ENCODE results near the gene NDUFAF3.
"Not testable (repeated sequence)": the region's sequence is repeated elsewhere in the genome, so short reads cannot be mapped to it uniquely, and the experiment has no call there.

Gene NDUFAF3

GRCh38 chr3:49004352-49005302 lies 17.3 kb upstream of the NDUFAF3 start:
- Histone ChIP-seq H3K4me1 (ENCODE audit: control insufficient read depth, insufficient read depth, low read length) (peaks cover 17% of the 10 kb centered on the region), H3K4me2 (ENCODE audit: low read length) (no peak overlapping the region), H3K36me3 (ENCODE audit: insufficient read depth, low read length) (peaks cover 3% of the 10 kb centered on the region), H3K9ac (ENCODE audit: low read depth, low read length) (no peak overlapping the region), H3K9me3 (replicated peaks; ENCODE audit: low read length) (no peaks in the 10 kb centered on the region), H3K4me3 (ENCODE audit: low read length) (no peak overlapping the region), H3K27me3 (ENCODE audit: control insufficient read depth, insufficient read depth, low read length) (no peaks in the 10 kb centered on the region)

GRCh38 chr3:49005303-49005680 lies 16.6 kb upstream of the NDUFAF3 start:
- H3K4me2 ChIP-seq (ENCODE audit: low read length), result no peak overlapping the region
- H3K4me1 ChIP-seq (ENCODE audit: control insufficient read depth, insufficient read depth, low read length), result peaks cover 17% of the 10 kb centered on the region
- H3K36me3 ChIP-seq (ENCODE audit: insufficient read depth, low read length), result peaks cover 3% of the 10 kb centered on the region
- H3K9me3 ChIP-seq (replicated peaks; ENCODE audit: low read length), result no peaks in the 10 kb centered on the region
- no peak overlapping the region for H3K4me3 ChIP-seq (ENCODE audit: low read length)
- H3K27me3 ChIP-seq (ENCODE audit: control insufficient read depth, insufficient read depth, low read length), result no peaks in the 10 kb centered on the region
- no peak overlapping the region for H3K9ac ChIP-seq (ENCODE audit: low read depth, low read length)

GRCh38 chr3:49005998-49006397 lies 15.9 kb upstream of the NDUFAF3 start:
- Histone ChIP-seq H3K4me3 (ENCODE audit: low read length) (peak overlapping the region; percentile 82), H3K4me2 (ENCODE audit: low read length) (peak overlapping the region; percentile 100), H3K9ac (ENCODE audit: low read depth, low read length) (peak overlapping the region; percentile 91)

GRCh38 chr3:49006408-49007067 lies 15.4 kb upstream of the NDUFAF3 start:
- peak overlapping the region; percentile 100 for H3K4me2 ChIP-seq (ENCODE audit: low read length)
- no peaks in the 10 kb centered on the region for H3K9me3 ChIP-seq (replicated peaks; ENCODE audit: low read length)
- peaks cover 17% of the 10 kb centered on the region for H3K4me1 ChIP-seq (ENCODE audit: control insufficient read depth, insufficient read depth, low read length)
- peak overlapping the region; percentile 82 for H3K4me3 ChIP-seq (ENCODE audit: low read length)
- H3K36me3 ChIP-seq (ENCODE audit: insufficient read depth, low read length), result peaks cover 6% of the 10 kb centered on the region
- peak overlapping the region; percentile 91 for H3K9ac ChIP-seq (ENCODE audit: low read depth, low read length)
- no peaks in the 10 kb centered on the region for H3K27me3 ChIP-seq (ENCODE audit: control insufficient read depth, insufficient read depth, low read length)

More at GRCh38 chr3:49005998-49006397, 15.9 kb upstream of the NDUFAF3 start:
- H3K36me3 ChIP-seq (ENCODE audit: insufficient read depth, low read length), result peaks cover 3% of the 10 kb centered on the region
- H3K4me1 ChIP-seq (ENCODE audit: control insufficient read depth, insufficient read depth, low read length), result peaks cover 17% of the 10 kb centered on the region
- H3K9me3 ChIP-seq (replicated peaks; ENCODE audit: low read length), result no peaks in the 10 kb centered on the region
- no peaks in the 10 kb centered on the region for H3K27me3 ChIP-seq (ENCODE audit: control insufficient read depth, insufficient read depth, low read length)

GRCh38 chr3:49007068-49007770 lies 14.7 kb upstream of the NDUFAF3 start, which contains the start of gene WDR6:
Gene WDR6, plus strand, starts transcription at chr3:49007391. Its CDS starts 41 bp downstream, at chr3:49007432.
- no peaks in the 10 kb centered on the region for H3K27me3 ChIP-seq (ENCODE audit: control insufficient read depth, insufficient read depth, low read length)
- H3K4me2 ChIP-seq (ENCODE audit: low read length), result peak within 1 kb of the TSS; percentile 100
- H3K4me3 ChIP-seq (ENCODE audit: low read length), result peak within 1 kb of the TSS; percentile 82
- H3K9me3 ChIP-seq (replicated peaks; ENCODE audit: low read length), result no peaks in the 10 kb centered on the region
- H3K4me1 ChIP-seq (ENCODE audit: control insufficient read depth, insufficient read depth, low read length), result peaks cover 17% of the 10 kb centered on the region
- peaks cover 10% of the 10 kb centered on the region for H3K36me3 ChIP-seq (ENCODE audit: insufficient read depth, low read length)
- H3K9ac ChIP-seq (ENCODE audit: low read depth, low read length), result peak within 1 kb of the TSS; percentile 91

GRCh38 chr3:49007771-49008528 lies 14.0 kb upstream of the NDUFAF3 start:
- Histone ChIP-seq H3K4me1 (ENCODE audit: control insufficient read depth, insufficient read depth, low read length) (peaks cover 24% of the 10 kb centered on the region), H3K9me3 (replicated peaks; ENCODE audit: low read length) (no peaks in the 10 kb centered on the region)

GRCh38 chr3:49008627-49009026 lies 13.3 kb upstream of the NDUFAF3 start:
- Histone ChIP-seq H3K4me1 (ENCODE audit: control insufficient read depth, insufficient read depth, low read length) (peaks cover 31% of the 10 kb centered on the region), H3K9ac (ENCODE audit: low read depth, low read length) (peak overlapping the region; percentile 91), H3K4me2 (ENCODE audit: low read length) (peak overlapping the region; percentile 100), H3K4me3 (ENCODE audit: low read length) (peak overlapping the region; percentile 82), H3K36me3 (ENCODE audit: insufficient read depth, low read length) (peaks cover 18% of the 10 kb centered on the region)
- H3K9me3 ChIP-seq (replicated peaks; ENCODE audit: low read length); H3K27me3 ChIP-seq (ENCODE audit: control insufficient read depth, insufficient read depth, low read length): not testable (repeated sequence)

More at GRCh38 chr3:49007771-49008528, 14.0 kb upstream of the NDUFAF3 start:
- H3K9ac ChIP-seq (ENCODE audit: low read depth, low read length), result peak overlapping the region; percentile 91
- H3K36me3 ChIP-seq (ENCODE audit: insufficient read depth, low read length), result peaks cover 15% of the 10 kb centered on the region
- peak overlapping the region; percentile 82 for H3K4me3 ChIP-seq (ENCODE audit: low read length)
- no peaks in the 10 kb centered on the region for H3K27me3 ChIP-seq (ENCODE audit: control insufficient read depth, insufficient read depth, low read length)
- H3K4me2 ChIP-seq (ENCODE audit: low read length), result peak overlapping the region; percentile 100

GRCh38 chr3:49009396-49009795 lies 12.5 kb upstream of the NDUFAF3 start:
- Histone ChIP-seq H3K9ac (ENCODE audit: low read depth, low read length) (no peak overlapping the region), H3K4me3 (ENCODE audit: low read length) (no peak overlapping the region), H3K27me3 (ENCODE audit: control insufficient read depth, insufficient read depth, low read length) (no peaks in the 10 kb centered on the region), H3K4me2 (ENCODE audit: low read length) (no peak overlapping the region), H3K9me3 (replicated peaks; ENCODE audit: low read length) (no peaks in the 10 kb centered on the region), H3K36me3 (ENCODE audit: insufficient read depth, low read length) (peaks cover 25% of the 10 kb centered on the region), H3K4me1 (ENCODE audit: control insufficient read depth, insufficient read depth, low read length) (peaks cover 34% of the 10 kb centered on the region)

- peaks cover 48% of the 10 kb centered on the region for H3K36me3 ChIP-seq (ENCODE audit: insufficient read depth, low read length)
These were observed 9.4 kb upstream of the NDUFAF3 start for GRCh38 chr3:49012441-49013017.

GRCh38 chr3:49013113-49013737 lies 8.7 kb upstream of the NDUFAF3 start:
- no peaks in the 10 kb centered on the region for H3K27me3 ChIP-seq (ENCODE audit: control insufficient read depth, insufficient read depth, low read length)
- H3K4me1 ChIP-seq (ENCODE audit: control insufficient read depth, insufficient read depth, low read length), result peaks cover 29% of the 10 kb centered on the region
- H3K4me3 ChIP-seq (ENCODE audit: low read length), result no peak overlapping the region
- no peak overlapping the region for H3K9ac ChIP-seq (ENCODE audit: low read depth, low read length)
- H3K36me3 ChIP-seq (ENCODE audit: insufficient read depth, low read length), result peaks cover 48% of the 10 kb centered on the region
- H3K4me2 ChIP-seq (ENCODE audit: low read length), result no peak overlapping the region
- H3K9me3 ChIP-seq (replicated peaks; ENCODE audit: low read length), result no peaks in the 10 kb centered on the region

More at GRCh38 chr3:49012441-49013017, 9.4 kb upstream of the NDUFAF3 start:
- Histone ChIP-seq H3K4me2 (ENCODE audit: low read length) (no peak overlapping the region), H3K27me3 (ENCODE audit: control insufficient read depth, insufficient read depth, low read length) (no peaks in the 10 kb centered on the region), H3K4me1 (ENCODE audit: control insufficient read depth, insufficient read depth, low read length) (peaks cover 29% of the 10 kb centered on the region), H3K9ac (ENCODE audit: low read depth, low read length) (no peak overlapping the region), H3K9me3 (replicated peaks; ENCODE audit: low read length) (no peaks in the 10 kb centered on the region), H3K4me3 (ENCODE audit: low read length) (no peak overlapping the region)
